Measurements from ENCODE around the gene GABARAPL2.
A peak's percentile ranks its signal among the peaks of the same experiment; 100 is the strongest.

Gene GABARAPL2

DNA sequence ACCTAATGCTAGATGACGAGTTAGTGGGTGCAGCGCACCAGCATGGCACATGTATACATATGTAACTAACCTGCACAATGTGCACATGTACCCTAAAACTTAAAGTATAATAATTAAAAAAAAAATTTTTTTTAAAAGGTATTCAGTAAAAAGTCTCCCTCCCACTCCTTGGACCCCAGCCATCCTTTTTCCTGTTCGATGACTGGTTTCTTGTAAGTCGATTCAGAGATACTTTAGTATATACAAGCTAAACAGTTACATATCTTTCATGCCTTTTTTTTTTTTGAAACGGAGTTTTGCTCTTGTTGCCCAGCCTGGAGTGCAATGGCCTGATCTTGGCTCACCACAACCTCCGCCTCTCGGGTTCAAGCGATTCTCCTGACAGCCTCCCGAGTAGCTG, 25.7 kb downstream of the GABARAPL2 start:
- peak; percentile 22 for DNase-seq

DNA sequence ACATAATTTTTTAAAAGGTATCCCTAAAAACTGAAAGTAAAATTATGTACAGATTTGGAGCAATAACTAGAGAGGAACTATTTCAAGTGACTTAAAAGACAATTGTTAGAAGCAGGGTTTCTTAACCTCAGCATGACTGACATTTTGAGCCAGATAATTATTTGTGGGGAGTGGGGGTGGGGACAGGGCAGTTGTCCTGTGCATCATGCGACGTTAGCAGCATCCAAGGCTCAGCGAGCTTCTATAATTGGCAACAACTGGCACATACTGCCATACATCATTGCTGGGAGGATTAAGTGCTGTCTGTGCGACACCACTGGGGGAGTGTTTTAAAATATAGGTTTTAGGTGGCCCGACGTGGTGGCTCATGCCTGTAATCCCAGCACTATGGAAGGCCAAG, 27.1 kb downstream of the GABARAPL2 start:
- DNase-seq = no peak

DNA sequence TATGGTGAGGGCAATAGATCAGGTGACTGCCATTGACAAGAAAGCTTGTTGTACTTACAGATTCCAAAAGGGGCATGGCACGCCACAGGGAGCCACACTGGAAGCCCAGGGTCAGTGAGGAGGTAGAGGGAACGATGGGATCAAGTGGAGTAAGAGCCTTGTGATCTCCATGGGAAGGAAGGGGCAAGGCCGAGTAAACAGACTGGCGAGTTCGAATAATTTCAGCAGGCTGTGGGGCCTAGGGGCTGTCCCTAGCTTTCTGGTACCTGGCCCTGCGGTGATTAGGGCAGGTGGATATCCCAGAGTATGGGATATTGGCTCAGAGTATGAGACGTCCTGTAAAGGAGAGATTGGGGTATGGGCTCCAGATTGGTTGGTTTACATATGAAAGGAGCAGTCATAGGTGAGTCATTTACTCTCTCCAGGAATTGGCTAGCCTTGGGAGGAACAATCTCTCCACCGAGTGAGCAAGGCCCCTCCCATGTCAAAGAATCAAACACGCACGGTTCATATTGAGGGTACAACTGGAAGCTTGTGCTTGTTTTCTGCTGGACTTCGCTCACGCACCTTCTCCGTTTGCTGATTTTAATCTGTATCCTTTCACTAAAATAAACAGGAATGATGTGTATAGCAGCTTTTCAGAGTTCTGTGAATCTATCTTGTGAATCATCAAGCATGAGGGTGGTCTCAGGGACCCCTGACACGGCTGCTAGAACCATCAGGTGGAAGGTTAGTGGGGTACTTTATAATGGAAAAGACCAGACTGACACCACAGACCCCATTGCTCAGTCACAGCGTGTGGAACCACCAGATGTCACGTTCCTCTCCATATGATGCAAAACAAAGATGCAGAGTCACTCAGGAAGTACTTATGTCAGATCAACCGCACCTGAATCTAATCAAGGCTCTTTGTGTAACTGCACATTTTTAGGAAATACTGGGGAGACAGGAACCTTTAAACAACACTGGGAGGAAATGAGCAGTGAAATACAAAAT, 27.9 kb downstream of the GABARAPL2 start:
- DNase-seq = peak; percentile 80

DNA sequence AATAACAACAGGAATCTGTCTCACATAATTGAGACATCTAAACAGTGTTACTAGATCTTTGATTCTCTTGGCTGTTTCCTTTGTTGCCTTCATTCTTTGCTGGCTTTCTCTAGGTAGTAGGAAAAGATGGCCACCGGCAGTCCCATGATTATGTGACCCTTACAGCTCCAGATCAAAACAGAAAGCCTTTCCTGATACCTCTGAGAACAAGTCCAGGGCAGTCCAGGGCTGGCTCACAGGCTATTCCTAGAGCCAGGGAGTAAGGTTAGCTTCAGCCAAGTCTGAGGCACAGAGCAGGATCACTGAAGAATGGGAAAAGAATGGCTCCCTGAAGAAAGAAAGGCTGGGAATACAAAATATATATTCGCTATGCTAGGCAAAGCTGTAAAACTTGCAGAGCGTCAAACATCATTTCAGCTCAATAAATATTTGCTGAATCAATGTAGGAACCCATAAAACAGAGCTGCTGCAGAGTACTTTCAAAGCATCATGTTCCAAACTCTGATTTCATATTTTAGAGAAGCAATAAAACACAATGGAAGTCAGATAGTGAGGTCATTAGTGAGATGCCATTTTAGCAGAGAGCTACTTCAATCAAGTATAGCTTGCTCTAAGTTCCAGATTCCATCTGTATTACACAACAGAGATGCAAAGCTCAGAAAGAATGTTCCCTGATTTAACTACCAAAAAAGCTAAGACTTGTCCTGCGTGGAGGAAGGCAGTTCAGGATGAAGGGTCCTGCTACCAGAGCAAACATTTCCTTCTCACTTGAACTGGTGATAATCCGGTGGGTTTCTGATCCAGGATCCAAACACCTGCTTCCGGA, 33.5 kb downstream of the GABARAPL2 start:
- DNase-seq = no peak

DNA sequence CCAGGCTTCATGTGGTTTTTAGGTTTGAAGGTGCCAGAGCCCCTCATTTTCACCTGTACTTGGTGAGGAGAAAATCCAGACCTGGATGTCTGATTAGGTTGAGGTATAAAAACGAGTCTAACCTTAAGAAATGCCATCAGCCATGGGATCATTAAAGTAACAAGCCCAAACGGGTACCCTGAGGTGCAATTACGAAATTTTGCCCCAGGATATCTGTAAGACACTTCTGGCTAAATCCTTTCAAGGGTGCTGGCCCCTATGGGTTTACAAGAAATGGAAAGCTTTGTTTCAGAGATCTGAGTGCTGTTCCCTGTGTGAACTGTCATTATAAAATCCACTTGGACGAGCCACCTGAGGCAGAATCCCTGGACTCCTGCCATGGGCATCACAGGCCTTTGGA, 37.1 kb downstream of the GABARAPL2 start:
- no peak for DNase-seq

DNA sequence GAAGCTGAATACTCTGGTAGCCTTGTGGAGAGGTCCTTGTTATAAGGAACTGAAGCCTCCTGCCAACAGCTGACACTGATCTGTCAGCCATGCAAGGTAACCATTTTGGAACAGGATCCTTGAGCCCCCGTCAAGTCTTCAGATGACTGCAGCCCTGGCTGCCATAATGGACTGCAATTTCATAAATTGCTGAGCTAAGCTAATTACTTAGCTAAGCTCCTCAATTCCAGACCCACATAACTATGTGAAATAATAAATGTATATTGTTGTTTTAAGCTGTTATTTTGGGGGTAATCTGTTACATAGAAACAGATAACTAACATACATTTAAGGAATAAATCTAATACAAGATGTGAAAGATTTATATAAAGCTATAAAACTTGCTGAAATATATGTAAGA, 40.3 kb downstream of the GABARAPL2 start:
- DNase-seq = no peak

DNA sequence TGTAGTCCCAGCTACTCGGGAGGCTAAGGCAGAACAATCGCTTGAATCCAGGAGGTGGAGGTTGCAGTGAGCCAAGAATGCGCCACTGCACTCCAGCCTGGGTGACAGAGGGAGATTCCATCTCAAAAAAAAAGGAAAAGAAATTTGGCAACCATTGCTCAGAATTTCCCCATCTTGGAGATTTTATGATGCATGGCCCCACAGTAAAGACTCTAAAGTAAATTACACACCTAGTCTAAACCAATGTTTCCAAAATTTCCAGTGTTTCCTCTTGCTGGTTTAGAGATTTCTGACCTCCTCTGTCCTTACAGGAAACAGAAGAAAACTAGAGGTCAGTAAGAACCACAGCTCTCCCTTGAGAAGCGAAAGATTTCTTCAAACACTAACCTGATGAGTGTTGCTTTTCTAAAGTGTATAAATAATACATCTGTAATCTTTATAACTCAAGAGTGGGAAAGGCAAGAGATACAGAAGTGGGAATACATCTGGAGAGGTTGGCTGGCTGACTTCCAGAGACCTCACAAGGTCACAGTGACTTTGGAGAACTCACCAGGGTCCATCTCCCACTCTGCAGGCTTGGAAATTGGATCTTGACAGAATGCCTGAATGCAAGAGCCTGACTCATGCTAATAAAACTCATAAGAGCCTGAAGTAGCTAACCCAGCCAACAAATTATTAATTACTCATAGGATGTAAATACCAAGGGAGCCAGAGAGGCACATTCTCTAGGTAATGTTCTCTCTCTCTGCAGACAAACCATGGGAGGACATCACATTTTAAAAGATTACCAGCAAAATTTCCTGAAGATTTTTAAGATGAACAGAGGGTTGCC, 48.1 kb downstream of the GABARAPL2 start:
- DNase-seq = peak; percentile 64

DNA sequence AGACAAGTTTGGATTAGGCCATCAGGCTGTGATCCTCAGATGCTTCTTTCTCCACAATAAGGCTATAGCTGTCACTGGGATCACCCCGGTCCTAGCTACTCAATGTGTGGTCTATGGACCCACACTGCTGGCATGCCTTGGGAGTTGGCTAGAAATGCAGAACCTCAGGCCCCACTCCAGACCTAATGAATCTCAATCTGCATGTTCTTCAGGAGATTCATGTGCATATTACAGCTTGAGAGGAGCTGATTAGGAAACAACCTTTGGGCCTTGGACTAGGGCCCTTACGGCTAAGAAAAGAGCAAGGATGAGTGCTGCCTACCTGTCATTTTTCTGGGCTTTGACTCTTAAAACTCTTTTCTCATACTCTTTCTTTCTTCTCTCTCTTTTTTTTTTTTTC, 49.4 kb downstream of the GABARAPL2 start:
- no peak for DNase-seq

DNA sequence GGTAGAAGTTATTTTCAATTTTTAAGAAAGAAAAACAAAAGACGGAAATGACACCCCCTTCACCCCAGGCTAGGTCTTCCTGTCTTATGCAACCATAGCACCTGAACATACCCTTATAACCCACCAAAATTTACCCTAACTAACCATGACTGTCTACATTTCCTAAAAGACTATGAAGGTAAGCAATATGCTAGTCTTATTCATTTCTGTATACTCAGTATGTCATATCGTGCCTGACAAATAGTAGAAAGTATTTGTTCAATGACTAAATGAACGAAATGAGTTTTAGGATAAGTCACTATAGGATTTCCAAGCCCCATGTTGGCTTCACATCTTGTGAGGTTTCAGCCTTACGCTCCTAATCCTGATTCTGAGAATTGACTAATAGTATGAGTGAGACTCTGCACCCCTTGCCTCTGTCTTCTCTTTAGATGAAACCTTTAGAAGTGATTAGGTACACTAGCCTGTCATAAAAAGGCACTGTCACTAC, 50.4 kb downstream of the GABARAPL2 start:
- no peak for DNase-seq

DNA sequence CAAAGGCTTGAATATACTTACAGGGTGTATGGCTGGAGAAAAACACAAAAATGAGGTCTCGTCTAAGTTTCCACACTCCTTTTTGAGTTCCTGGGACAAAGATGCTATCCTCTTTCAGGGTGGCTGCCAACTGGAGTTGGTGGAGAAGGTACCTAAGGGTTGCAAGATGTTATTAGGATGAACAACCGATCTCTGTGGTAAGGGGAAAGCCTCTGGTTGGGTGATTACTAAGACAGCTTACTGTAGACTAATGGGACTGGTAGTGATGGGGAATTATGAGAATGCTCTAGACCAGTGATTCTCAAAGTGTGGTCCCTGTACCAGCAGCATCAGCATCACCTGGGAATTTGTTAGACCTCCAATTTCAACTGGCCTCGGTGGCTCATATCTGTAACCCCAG, 50.9 kb downstream of the GABARAPL2 start:
- DNase-seq = no peak

DNA sequence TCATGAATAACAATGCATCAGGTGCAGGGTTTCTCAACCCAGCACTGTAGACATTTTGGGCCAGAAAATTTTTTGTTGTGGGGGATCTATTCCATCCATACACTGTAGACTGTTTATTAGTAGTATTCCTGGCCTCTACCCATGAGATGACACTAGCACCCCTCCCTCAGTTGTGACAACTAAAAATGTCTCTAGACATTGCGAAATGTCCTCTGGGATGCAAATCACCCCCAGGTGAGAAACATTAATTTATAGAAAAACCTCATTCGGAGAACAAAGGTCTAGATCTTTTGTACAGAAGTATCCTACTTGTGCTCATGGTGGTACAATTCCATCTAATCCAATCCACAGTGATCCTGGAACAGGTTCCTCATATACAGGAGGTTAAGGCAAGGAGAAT, 52.6 kb downstream of the GABARAPL2 start:
- no peak for DNase-seq

DNA sequence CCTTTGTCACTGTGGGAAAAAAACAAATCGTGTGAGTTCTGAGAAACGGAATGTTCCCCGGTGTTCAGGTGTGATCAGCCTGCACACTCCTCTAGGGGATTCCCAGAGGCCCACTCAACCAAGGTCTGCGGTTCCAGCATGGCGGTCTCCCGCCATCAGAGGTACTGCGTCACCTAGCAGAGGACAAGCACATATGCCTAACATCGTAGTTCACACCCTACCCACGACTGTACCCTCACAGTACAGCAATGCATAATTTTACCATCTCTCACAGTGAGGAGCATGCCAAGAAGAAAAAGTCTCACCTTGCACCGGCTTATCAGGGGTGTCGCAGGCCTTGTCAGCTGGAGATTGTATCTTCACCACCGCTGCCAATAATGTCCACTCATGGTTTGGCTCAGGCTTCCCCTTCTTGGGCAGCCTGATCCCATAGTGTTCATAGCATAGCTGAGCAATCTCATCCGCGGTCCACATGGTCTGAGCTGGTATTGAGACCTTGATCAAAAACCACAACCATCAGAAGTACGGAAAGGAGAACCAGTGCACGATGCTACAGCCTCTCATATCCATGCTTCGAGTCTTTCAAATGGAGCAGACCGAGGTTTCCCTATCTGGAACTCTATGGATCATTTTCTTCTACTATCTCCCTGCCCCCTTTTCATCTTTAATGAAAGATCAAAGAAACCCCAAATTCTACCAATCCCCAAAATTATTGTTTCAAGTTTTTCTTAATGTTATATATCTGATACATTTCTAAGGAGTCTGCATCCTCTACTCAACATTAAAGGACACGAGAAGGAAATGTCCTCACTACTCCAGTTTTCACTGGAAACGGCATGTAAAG, 54.4 kb downstream of the GABARAPL2 start:
- DNase-seq = no peak

DNA sequence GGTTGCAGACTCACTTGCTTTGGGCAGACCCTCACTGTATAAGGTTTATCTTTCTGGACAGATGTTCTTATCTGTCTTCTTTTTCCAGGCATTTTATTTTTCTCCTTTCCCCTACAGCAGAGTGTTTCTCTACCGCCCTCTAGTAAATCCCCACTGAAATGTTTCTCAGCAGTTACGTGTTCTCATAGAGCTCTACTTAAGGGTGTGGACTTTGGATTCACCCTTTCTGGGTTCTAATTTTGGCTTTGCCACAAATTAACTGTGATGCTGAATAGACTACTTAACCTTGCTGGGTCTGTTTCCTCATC, 54.9 kb downstream of the GABARAPL2 start:
- peak; percentile 25 for DNase-seq

DNA sequence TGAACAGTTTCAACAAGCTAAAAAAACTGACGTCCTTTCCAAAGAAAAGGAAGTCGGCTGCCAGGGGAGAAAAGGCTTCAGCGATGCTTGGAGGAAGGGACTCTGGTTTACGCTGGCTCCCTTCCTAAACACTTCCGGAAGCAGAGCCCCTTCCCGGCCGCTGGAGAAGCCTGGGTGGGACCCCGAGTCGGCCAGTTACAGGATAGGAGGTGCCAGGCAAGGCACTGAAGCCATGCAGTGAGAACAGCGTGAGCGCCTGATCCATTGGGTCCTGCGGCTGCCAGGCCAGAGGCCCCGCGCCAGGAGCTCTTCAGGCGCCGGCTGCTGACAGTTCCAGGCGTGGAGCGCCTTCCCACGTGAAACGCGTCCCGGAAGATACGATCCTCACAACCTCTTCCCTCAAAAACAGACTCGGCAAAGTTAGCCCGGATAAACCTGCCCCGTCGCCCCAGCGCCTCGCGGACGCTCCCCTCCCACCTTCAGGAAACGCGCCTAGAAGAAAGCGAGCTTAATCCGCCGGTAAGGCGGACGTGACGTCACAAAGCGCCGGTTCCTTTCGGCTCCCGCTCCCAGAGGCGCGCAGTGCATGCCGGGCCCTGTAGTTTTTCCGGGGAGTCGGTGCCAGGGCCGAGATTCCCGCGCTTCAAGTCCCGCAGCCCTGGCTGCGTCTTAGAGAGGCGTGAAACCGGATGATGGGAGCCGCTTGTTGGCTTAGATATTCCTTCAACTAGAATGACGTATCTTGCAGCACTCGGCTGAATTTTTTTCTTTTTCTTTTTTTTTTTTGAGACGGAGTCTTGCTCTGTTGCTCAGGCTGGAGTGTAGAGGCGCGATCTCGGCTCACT, 56.8 kb downstream of the GABARAPL2 start, which contains the start of gene ADAT1:
TSS of gene ADAT1 (minus strand) at position 521 of the 845 bp plus-strand sequence. CDS start 2,482 bp downstream, outside the sequence.
- peak; percentile 98 for DNase-seq

DNA sequence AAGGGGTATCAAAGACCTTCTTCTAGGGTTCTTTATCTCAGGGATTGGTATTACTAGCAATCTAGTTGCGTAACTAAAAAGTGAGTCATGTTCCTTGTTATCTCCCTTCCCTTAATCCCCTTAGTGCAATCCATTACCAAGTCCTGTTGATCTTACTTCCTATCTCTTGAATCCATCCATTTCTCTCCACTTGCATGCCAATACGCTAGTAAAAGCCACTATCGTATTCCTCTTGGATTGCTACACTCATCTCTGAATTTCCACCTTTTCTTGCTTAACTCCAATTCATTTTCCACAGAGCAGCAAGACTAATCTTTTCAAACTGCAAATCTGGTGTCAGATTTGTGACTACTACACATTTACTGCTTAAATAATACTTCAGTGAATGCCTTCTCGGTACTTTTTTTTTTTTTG, 58.7 kb downstream of the GABARAPL2 start:
- DNase-seq = peak; percentile 24

DNA sequence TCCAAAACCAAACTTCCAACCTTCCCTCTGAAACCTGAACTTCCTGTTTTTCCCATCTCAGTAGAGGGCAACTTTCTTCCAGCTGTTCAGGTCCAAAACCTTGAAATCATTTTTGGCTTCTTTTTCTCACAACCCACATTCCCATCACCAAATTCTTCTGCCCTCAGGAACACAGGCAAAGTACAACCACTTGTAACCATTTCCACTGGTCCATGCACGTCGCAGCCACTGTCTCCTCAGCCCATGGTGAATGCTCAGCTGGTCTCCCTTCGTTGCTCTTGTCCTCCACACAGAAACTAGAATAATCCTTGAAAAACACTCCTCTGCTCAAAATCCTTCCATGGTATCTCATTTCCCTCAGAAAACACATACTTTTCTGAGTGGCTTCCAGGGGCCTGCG, 60.6 kb downstream of the GABARAPL2 start:
- no peak for DNase-seq
